ENCODE results near the gene NOCT. TPM values are rescaled to one million over a fixed set of nuclear protein-coding genes. Genes with fewer than 3 reads are reported as not detected.

Gene NOCT
- total RNA-seq, 1 experiment from 2014 or later, result 43.4 TPM

- ATAC-seq (peak; percentile 63), DNase-seq (ENCODE audit: low spot score) (peak; percentile 90)
- Mint-ChIP-seq H3K4me1 (peaks cover 30% of the 10 kb centered on the region), H3K27me3 (ENCODE audit: low read depth) (no peaks in the 10 kb centered on the region; the same call in 1 of the 2 replicates), H3K36me3 (no peaks in the 10 kb centered on the region), H3K27ac (peak overlapping the region; percentile 99), H3K9me3 (no peaks in the 10 kb centered on the region), H3K4me3 (peak overlapping the region; percentile 96)
- ChIA-PET CTCF (interaction anchor here (0.7 to 2.5 kb wide), 2 partner anchors 54 to 212 kb away, joined by 4 to 13 read pairs; no protein-coding TSS in a partner anchor), POLR2A (interaction anchor here (0.7 to 2.3 kb wide), 3 partner anchors 92 to 217 kb away, joined by 3 to 9 read pairs (median 4); partner anchors contain the start of genes ELF2, NAA15 and NDUFC1)
- TF ChIP-seq TP53 (CRISPR knock-in tag; IDR thresholded peaks at IDR 0.05), result 0 out of 2 replicates have a peak, but pooled peaks have one; percentile 57
- TF ChIP-seq GABPB1 (CRISPR knock-in tag; IDR thresholded peaks at IDR 0.05), result peak; percentile 49; the same call in 1 of the 2 replicates
- TF ChIP-seq ATF1 (CRISPR knock-in tag; IDR thresholded peaks at IDR 0.05), result no peak
- TF ChIP-seq PRDM15 (CRISPR knock-in tag; IDR thresholded peaks at IDR 0.05), result 0 out of 2 replicates have a peak, but pooled peaks have one; percentile 33
- 0 out of 2 replicates have a peak, but pooled peaks have one; percentile 50 for TF ChIP-seq ZBTB21 (CRISPR knock-in tag; IDR thresholded peaks at IDR 0.05; ENCODE audit: borderline replicate concordance)
- peak; percentile 48; the same call in 1 of the 2 replicates for TF ChIP-seq MAX (CRISPR knock-in tag; IDR thresholded peaks at IDR 0.05)
- TF ChIP-seq NR2C2 (CRISPR knock-in tag; IDR thresholded peaks at IDR 0.05), result peak; percentile 35; the same call in 1 of the 2 replicates
- TF ChIP-seq ZNF138 (CRISPR knock-in tag; conservative IDR thresholded peaks at IDR 0.05), result 0 out of 2 replicates have a peak, but pooled peaks have one; percentile 83
- TF ChIP-seq ZBTB43 (CRISPR knock-in tag; IDR thresholded peaks at IDR 0.05), result peak; percentile 87; the same call in 1 of the 2 replicates
- peak; percentile 44; the same call in 1 of the 2 replicates for TF ChIP-seq EMX1 (CRISPR knock-in tag; IDR thresholded peaks at IDR 0.05)
- peak; percentile 81 for TF ChIP-seq FOXK1 (CRISPR knock-in tag; IDR thresholded peaks at IDR 0.05)
- no peak for TF ChIP-seq E2F1 (CRISPR knock-in tag; IDR thresholded peaks at IDR 0.05)
- 0 out of 2 replicates have a peak, but pooled peaks have one; percentile 49 for TF ChIP-seq CREB1 (CRISPR knock-in tag; IDR thresholded peaks at IDR 0.05)
- no peak for TF ChIP-seq OVOL2 (CRISPR knock-in tag; IDR thresholded peaks at IDR 0.05; ENCODE audit: borderline replicate concordance)
- TF ChIP-seq ZNF416 (CRISPR knock-in tag; IDR thresholded peaks at IDR 0.05), result no peak
- peak; percentile 31; the same call in 1 of the 2 replicates for TF ChIP-seq ZNF121 (CRISPR knock-in tag; IDR thresholded peaks at IDR 0.05)
- TF ChIP-seq MLX (CRISPR knock-in tag; IDR thresholded peaks at IDR 0.05), result no peak
- peak; percentile 74; the same call in 1 of the 2 replicates for TF ChIP-seq HMGXB4 (CRISPR knock-in tag; IDR thresholded peaks at IDR 0.05)
- no peak for TF ChIP-seq ZNF317 (CRISPR knock-in tag; IDR thresholded peaks at IDR 0.05; ENCODE audit: borderline replicate concordance, low read depth)
- TF ChIP-seq TEAD1 (CRISPR knock-in tag; IDR thresholded peaks at IDR 0.05), result peak; percentile 37; the same call in 1 of the 2 replicates
- TF ChIP-seq USF1 (CRISPR knock-in tag; IDR thresholded peaks at IDR 0.05), result peak; percentile 41; the same call in 1 of the 2 replicates
- TF ChIP-seq SMAD3 (CRISPR knock-in tag; IDR thresholded peaks at IDR 0.05; ENCODE audit: borderline replicate concordance), result 0 out of 2 replicates have a peak, but pooled peaks have one; percentile 10
Observed at GRCh38 chr4:139083956-139084803, 68.6 kb downstream of the NOCT start.
